ENCODE measurements around the gene SGSM1. TPM values are rescaled to one million over a fixed set of nuclear protein-coding genes. Genes with fewer than 3 reads are reported as not detected.
"Not testable (repeated sequence)": the region's sequence is repeated elsewhere in the genome, so short reads cannot be mapped to it uniquely, and the experiment has no call there.

Gene SGSM1
- total RNA-seq, 2 experiments from 2014 or later: 0.13 TPM; not detected in 1

DNA sequence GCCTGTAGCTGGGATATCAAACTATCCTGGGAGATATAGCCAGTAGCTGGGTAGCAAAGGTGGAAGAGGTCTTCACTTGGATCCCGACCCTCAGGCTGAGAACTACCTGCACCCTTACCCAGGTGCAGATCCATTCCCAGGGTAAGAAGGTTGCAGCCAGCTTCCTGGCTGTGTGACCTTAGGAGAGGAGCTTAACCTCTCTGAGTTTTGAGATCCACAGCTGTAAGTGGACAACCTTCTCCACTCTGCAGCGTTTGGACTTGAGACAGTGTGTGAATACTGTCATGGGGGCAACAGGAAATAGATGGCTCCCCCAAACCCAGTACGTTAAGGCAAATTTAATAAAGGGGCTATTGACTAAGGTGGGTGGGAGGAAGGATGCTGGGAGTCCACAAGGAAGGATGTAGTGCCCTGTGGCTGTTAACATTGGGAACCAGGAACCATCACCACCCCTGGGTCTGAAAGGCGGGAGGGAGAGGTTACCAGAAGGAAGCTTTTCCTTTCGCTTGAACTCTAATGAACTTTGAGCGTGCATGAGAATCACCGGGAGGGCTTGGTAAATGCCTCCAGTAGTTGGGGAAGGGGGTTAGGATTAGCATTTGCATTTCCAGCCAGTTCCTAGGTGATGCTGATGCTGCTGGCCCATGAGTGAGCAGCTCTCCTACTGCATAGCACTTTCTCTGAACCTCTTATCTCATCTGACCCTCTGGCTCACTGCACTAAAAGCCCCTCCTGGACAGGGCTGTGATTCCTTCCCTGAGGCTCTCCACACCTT is 24.4 kb downstream of the SGSM1 start:
- DNase-seq (no peak), ATAC-seq (no peak)
- peaks cover 1% of the 10 kb centered on the region for H3K27me3 Mint-ChIP-seq
- no peak overlapping the region for H3K4me3 Mint-ChIP-seq
- intact Hi-C loops (cut with micrococcal nuclease): no loop called here
- TF ChIP-seq, protein P1, sequence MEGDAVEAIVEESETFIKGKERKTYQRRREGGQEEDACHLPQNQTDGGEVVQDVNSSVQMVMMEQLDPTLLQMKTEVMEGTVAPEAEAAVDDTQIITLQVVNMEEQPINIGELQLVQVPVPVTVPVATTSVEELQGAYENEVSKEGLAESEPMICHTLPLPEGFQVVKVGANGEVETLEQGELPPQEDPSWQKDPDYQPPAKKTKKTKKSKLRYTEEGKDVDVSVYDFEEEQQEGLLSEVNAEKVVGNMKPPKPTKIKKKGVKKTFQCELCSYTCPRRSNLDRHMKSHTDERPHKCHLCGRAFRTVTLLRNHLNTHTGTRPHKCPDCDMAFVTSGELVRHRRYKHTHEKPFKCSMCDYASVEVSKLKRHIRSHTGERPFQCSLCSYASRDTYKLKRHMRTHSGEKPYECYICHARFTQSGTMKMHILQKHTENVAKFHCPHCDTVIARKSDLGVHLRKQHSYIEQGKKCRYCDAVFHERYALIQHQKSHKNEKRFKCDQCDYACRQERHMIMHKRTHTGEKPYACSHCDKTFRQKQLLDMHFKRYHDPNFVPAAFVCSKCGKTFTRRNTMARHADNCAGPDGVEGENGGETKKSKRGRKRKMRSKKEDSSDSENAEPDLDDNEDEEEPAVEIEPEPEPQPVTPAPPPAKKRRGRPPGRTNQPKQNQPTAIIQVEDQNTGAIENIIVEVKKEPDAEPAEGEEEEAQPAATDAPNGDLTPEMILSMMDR (IDR thresholded peaks at IDR 0.05): no peak
- no peaks in the 10 kb centered on the region for H3K9me3 Mint-ChIP-seq
- no peaks in the 10 kb centered on the region for H3K4me1 Mint-ChIP-seq (ENCODE audit: low read depth)
- H3K27ac Mint-ChIP-seq: no peak overlapping the region
- no peaks in the 10 kb centered on the region for H3K36me3 Mint-ChIP-seq (ENCODE audit: low read depth)
- POLR2A ChIA-PET: no interaction called here
- CTCF ChIA-PET: interaction anchor here (1.3 to 2.1 kb wide), 4 partner anchors 20 to 219 kb away, joined by 3 to 13 read pairs (median 5); partner anchors contain the start of gene SGSM1

DNA sequence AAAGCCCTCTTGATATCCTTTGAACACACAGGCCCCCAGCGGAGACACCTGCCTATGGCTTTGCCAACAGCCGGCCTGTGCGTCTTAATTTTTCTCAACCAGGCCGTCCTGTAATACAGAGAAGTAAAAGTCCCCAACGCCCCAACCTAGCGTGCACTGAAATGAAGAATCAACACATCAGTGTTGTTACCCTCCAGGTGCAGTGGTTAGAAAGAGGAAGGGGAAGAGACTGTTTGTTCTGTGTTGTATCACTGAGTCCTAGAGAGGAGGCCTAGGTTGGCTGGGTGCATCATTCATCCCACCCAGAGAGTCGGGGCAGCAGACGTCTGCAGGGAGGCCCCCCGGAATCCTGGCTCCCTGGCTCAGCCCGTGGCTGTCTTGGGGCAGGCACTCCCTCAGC is 25.7 kb downstream of the SGSM1 start:
- intact Hi-C loops (cut with micrococcal nuclease): no loop called here
- TF ChIP-seq, protein P1 (IDR thresholded peaks at IDR 0.05): no peak
- peaks cover 1% of the 10 kb centered on the region for H3K27me3 Mint-ChIP-seq

DNA sequence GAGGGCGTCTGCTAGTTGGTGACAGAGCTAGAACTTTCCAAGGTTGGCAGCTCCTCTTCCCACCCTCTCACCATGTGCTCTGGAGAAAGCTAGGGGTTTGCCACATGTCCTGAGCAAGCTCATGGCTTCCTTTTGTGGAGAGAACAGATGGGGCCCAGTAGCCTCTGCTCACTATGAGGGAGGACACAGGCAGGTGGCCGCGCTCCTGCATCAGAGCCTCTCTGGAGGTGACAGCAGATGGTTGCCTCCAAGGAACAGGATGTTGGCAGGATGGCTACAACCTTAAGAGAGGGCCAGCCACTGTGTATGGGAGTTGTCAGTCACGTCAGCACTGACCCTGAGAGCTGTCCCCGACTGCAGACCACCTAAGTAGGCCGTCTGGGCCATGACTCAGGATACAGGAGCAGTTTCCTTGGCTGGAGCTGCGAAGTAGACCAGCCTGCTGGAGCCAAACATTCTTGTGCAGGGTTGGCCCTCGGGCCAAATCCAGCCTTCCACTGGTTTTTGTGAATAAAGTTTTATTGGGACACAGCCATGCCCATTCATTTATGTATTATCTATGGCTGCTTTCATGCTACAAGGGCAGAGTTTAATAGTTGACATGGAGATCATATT is 28.0 kb downstream of the SGSM1 start:
- no peaks in the 10 kb centered on the region for H3K36me3 Mint-ChIP-seq (ENCODE audit: low read depth)
- intact Hi-C loops (cut with micrococcal nuclease): no loop called here
- H3K4me1 Mint-ChIP-seq (ENCODE audit: low read depth): no peaks in the 10 kb centered on the region
- TF ChIP-seq, protein P1 (IDR thresholded peaks at IDR 0.05): no peak
- ATAC-seq: no peak
- H3K9me3 Mint-ChIP-seq: no peaks in the 10 kb centered on the region
- ChIA-PET POLR2A (interaction anchor here (0.5 to 0.9 kb wide), 2 partner anchors 75 to 243 kb away, joined by 3 read pairs; no protein-coding TSS in a partner anchor), CTCF (no interaction called here)
- no peak for DNase-seq
- peaks cover 1% of the 10 kb centered on the region for H3K27me3 Mint-ChIP-seq
- H3K27ac Mint-ChIP-seq: no peak overlapping the region
- no peak overlapping the region for H3K4me3 Mint-ChIP-seq

More for the DNA sequence above, 25.7 kb downstream of the SGSM1 start:
- Mint-ChIP-seq H3K4me1 (ENCODE audit: low read depth) (no peaks in the 10 kb centered on the region), H3K36me3 (ENCODE audit: low read depth) (no peaks in the 10 kb centered on the region), H3K9me3 (no peaks in the 10 kb centered on the region), H3K27ac (no peak overlapping the region), H3K4me3 (no peak overlapping the region)
- ATAC-seq (no peak), DNase-seq (no peak)
- ChIA-PET POLR2A (no interaction called here), CTCF (no interaction called here)

DNA sequence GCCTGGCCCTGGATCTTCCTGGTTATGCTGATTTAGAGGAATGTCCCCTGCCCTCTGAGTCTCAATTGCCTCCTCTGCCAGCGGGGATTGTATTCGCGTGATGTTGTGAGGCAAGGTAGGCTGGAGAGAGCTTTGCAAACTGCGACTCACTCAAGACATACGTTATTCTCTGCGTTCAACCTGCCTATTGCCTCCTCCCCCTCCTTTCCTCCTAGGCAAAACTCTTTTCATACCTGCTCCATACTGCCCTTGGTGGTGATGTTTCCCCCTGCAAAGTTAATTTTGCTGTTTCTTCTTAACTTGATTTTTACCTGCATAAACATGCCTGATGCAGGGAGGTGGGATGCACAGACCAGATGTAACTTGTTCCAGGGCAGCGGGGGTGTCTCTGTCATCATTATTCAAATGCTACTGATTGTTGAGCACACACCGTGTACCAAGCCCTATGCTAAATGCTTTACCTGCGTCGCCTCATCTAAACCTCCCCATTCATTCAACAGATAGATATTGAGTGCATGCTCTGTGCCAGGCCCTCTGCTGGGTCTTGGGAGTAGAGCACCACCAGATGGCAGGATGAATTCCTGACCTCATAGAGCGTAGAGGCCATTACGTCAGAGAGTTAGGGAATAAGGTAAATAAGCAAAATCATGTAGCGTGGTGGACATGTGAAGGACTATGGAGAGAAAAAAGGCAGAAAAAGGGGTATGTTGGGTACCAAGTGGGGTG is 29.0 kb downstream of the SGSM1 start:
- POLR2A ChIA-PET: no interaction called here
- H3K9me3 Mint-ChIP-seq: no peaks in the 10 kb centered on the region
- DNase-seq (no peak), ATAC-seq (no peak)
- no peak overlapping the region for H3K27ac Mint-ChIP-seq
- H3K36me3 Mint-ChIP-seq (ENCODE audit: low read depth): no peaks in the 10 kb centered on the region
- H3K4me1 Mint-ChIP-seq (ENCODE audit: low read depth): no peaks in the 10 kb centered on the region
- CTCF ChIA-PET: no interaction called here
- H3K27me3 Mint-ChIP-seq: peaks cover 1% of the 10 kb centered on the region
- intact Hi-C loops (cut with micrococcal nuclease): no loop called here
- TF ChIP-seq, protein P1 (IDR thresholded peaks at IDR 0.05): peak; percentile 9
- H3K4me3 Mint-ChIP-seq: no peak overlapping the region

DNA sequence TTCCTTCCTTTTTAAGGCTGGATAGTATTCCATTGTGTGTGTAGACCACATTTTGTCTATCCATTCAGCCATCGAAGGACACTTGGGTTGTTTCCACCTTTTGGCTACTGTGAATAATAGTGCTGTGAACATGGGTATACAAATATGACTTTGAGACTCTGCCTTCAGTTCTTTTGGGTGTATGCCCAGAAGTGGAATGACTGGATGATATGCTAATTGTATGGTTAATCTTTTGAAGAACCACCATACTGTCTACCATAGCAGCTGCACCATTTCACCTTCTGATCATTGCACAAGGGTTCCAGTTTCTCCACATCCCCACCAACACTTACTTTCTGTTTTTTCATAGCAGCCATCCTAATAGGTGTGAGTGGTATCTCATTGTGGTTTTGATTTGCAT is 30.3 kb downstream of the SGSM1 start:
- H3K27ac Mint-ChIP-seq: no peak overlapping the region
- TF ChIP-seq, protein P1 (IDR thresholded peaks at IDR 0.05): no peak
- H3K4me3 Mint-ChIP-seq: no peak overlapping the region
- no peaks in the 10 kb centered on the region for H3K9me3 Mint-ChIP-seq
- POLR2A ChIA-PET: no interaction called here
- no peaks in the 10 kb centered on the region for H3K36me3 Mint-ChIP-seq (ENCODE audit: low read depth)
- CTCF ChIA-PET: no interaction called here
- H3K27me3 Mint-ChIP-seq: peaks cover 1% of the 10 kb centered on the region
- ATAC-seq (no peak), DNase-seq (no peak)
- no peaks in the 10 kb centered on the region for H3K4me1 Mint-ChIP-seq (ENCODE audit: low read depth)
- intact Hi-C loops (cut with micrococcal nuclease): no loop called here

DNA sequence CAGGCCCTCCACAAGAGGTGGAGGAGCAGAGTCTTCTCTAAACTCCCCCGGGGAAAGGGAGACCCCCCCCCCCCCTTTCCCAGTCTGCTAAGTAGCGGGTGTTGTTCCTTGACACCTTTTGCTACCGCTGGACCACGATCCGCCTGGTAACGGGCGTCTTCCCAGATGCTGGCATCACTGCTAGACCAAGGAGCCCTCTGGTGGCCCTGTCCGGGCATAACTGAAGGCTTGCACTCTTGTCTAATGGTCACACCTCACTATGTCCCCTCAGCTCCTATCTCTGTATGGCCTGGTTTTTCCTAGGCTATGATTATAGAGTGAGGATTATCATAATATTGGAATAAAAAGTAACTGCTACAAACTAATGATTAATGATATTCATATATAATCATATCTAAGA is 31.5 kb downstream of the SGSM1 start:
- H3K9me3 Mint-ChIP-seq; POLR2A ChIA-PET; DNase-seq; intact Hi-C loops (cut with micrococcal nuclease); H3K27ac Mint-ChIP-seq; H3K36me3 Mint-ChIP-seq (ENCODE audit: low read depth); H3K4me3 Mint-ChIP-seq; ATAC-seq; H3K27me3 Mint-ChIP-seq; H3K4me1 Mint-ChIP-seq (ENCODE audit: low read depth): not testable (repeated sequence)
- CTCF ChIA-PET: interaction anchor here (0.8 to 1.1 kb wide), 4 partner anchors 13 to 69 kb away, joined by 3 to 5 read pairs (median 4); no protein-coding TSS in a partner anchor

All from activated CD8-positive, alpha-beta T cell treated with anti-CD3 and anti-CD28 coated beads for 36 hours (primary cell).